ENCODE measurements around the gene DUS3L.

DNA sequence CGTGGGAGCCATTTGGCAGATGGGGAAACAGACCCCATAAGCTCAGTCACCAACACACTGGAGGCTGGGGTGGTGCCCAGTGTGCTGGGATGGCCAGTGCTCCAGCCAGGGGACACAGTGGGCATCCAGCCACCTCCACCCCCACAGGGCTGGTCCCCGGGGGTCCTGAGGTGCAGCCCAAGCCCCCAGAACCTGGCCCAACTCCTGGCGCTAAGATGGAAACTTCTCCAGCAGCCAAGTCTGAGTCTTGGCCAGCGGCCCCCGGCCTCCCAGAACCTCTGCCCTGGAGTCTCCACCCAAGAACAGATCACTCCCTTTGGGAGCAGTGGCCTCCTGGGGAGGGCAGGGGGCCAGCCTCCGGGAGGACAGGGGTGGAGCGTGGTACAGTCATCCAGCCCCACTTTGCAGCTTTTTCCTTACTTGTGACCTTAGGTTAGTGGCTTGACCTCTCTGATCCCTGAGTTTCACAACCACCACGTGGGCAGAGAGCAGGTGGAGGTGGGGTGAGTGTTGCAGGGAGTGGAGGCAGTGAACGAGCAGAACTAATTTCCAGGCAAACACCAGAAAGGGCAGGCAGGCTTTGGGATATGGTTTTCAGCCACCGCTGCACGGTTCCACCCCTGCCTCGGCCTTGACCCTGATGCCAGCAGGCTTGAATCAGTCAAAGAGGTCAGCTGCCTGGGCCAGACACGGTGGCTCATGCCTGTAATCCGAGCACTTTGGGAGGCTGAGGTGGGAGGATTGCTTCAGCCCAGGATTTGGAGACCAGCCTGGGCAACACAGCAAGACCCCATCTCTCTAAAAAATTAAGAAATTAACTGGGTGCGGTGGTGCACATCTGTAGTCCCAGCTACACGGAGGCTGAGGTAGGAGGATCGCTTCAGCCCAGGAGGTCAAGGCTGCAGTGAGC, 9.7 kb upstream of the DUS3L start:
- TF ChIP-seq SMAD4 (CRISPR knock-in tag; IDR thresholded peaks at IDR 0.05) (no peak), E2F1 (CRISPR knock-in tag; IDR thresholded peaks at IDR 0.05) (no peak), USF2 (CRISPR knock-in tag; IDR thresholded peaks at IDR 0.05) (no peak), ZBTB43 (CRISPR knock-in tag; IDR thresholded peaks at IDR 0.05) (no peak), ZNF232 (CRISPR knock-in tag; IDR thresholded peaks at IDR 0.05) (no peak), IRF2 (CRISPR knock-in tag; IDR thresholded peaks at IDR 0.05; ENCODE audit: borderline replicate concordance, low read depth) (no peak), TCF7 (CRISPR knock-in tag; IDR thresholded peaks at IDR 0.05; ENCODE audit: low read depth) (no peak), TEAD4 (CRISPR knock-in tag; IDR thresholded peaks at IDR 0.05) (no peak), TP53 (CRISPR knock-in tag; IDR thresholded peaks at IDR 0.05) (no peak), JUN (CRISPR knock-in tag; IDR thresholded peaks at IDR 0.05) (no peak), ATF3 (CRISPR knock-in tag; conservative IDR thresholded peaks at IDR 0.05) (no peak)
- TF ChIP-seq, protein P1, sequence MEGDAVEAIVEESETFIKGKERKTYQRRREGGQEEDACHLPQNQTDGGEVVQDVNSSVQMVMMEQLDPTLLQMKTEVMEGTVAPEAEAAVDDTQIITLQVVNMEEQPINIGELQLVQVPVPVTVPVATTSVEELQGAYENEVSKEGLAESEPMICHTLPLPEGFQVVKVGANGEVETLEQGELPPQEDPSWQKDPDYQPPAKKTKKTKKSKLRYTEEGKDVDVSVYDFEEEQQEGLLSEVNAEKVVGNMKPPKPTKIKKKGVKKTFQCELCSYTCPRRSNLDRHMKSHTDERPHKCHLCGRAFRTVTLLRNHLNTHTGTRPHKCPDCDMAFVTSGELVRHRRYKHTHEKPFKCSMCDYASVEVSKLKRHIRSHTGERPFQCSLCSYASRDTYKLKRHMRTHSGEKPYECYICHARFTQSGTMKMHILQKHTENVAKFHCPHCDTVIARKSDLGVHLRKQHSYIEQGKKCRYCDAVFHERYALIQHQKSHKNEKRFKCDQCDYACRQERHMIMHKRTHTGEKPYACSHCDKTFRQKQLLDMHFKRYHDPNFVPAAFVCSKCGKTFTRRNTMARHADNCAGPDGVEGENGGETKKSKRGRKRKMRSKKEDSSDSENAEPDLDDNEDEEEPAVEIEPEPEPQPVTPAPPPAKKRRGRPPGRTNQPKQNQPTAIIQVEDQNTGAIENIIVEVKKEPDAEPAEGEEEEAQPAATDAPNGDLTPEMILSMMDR (IDR thresholded peaks at IDR 0.05) = no peak
- TF ChIP-seq, protein P2, sequence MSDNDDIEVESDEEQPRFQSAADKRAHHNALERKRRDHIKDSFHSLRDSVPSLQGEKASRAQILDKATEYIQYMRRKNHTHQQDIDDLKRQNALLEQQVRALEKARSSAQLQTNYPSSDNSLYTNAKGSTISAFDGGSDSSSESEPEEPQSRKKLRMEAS (CRISPR knock-in tag; IDR thresholded peaks at IDR 0.05) = no peak
- TF ChIP-seq, protein P3, sequence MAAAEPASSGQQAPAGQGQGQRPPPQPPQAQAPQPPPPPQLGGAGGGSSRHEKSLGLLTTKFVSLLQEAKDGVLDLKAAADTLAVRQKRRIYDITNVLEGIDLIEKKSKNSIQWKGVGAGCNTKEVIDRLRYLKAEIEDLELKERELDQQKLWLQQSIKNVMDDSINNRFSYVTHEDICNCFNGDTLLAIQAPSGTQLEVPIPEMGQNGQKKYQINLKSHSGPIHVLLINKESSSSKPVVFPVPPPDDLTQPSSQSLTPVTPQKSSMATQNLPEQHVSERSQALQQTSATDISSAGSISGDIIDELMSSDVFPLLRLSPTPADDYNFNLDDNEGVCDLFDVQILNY (CRISPR knock-in tag; IDR thresholded peaks at IDR 0.05) = no peak

Data from WTC11 (cell line).